Activated CD4-positive, alpha-beta T cell treated with anti-CD3 and anti-CD28 coated beads, Interleukin-2, amount 10 ng/mL, durations not matched to agents 7 days and 5 days (primary cell): ENCODE data around the gene ZHX3. TPM values are rescaled to one million over a fixed set of nuclear protein-coding genes. Genes with fewer than 3 reads are reported as not detected.
A peak's percentile ranks its signal among the peaks of the same experiment; 100 is the strongest.

Experiments used
- CTCF ChIA-PET: fragments of 350-600 bp; sonication (Branson Sonifier 250); formaldehyde crosslinking; loops from one replicate; lab custom pipeline; 2021; ENCODE audit warnings: antibody characterized with exemption; lab: Charles Lee
- POLR2A ChIA-PET: fragments of 350-600 bp; sonication (Branson Sonifier 250); formaldehyde crosslinking; loops from one replicate; lab custom pipeline; 2021; ENCODE audit warnings: antibody characterized with exemption; lab: Charles Lee
- DNase-seq: peaks from one replicate; pipeline ENCODE4 v3.0.0-alpha.2; 2020
- H3K27ac Mint-ChIP-seq: one replicate; pipeline ENCODE4 v1.8.0; 2021; ENCODE audit warnings: mild to moderate bottlenecking, moderate library complexity, mixed read lengths
- H3K27me3 Mint-ChIP-seq: one replicate; pipeline ENCODE4 v1.8.0; 2021; ENCODE audit warnings: mixed read lengths
- H3K36me3 Mint-ChIP-seq: one replicate; pipeline ENCODE4 v1.8.0; 2021; ENCODE audit warnings: low read depth, mixed read lengths
- H3K4me1 Mint-ChIP-seq: one replicate; pipeline ENCODE4 v1.8.0; 2021; ENCODE audit warnings: mixed read lengths
- H3K4me3 Mint-ChIP-seq: one replicate; pipeline ENCODE4 v1.8.0; 2021; ENCODE audit warnings: mild to moderate bottlenecking, moderate library complexity, mixed read lengths
- H3K9me3 Mint-ChIP-seq: one replicate; pipeline ENCODE4 v1.8.0; 2021; ENCODE audit warnings: mixed read lengths
- total RNA-seq, 2 experiments: library from RNA; stranded (reverse); gene quantifications; one replicate each; pipeline ENCODE4 v1.2.3, GENCODE V29; 2021

The ZHX3 gene
- total RNA-seq, 2 experiments from 2014 or later: 8.6 to 10.2 TPM

GRCh38 chr20:41348430-41349172 lies 31.1 kb upstream of the ZHX3 start:
- CTCF ChIA-PET: no interaction called here
- Mint-ChIP-seq H3K9me3 (no peaks in the 10 kb centered on the region), H3K27ac (no peak overlapping the region), H3K27me3 (no peaks in the 10 kb centered on the region), H3K4me1 (peaks cover 1% of the 10 kb centered on the region), H3K4me3 (no peak overlapping the region), H3K36me3 (no peaks in the 10 kb centered on the region)
- POLR2A ChIA-PET: no interaction called here
- no peak for DNase-seq

GRCh38 chr20:41347523-41348429 lies 30.2 kb upstream of the ZHX3 start:
- Mint-ChIP-seq H3K4me3 (no peak overlapping the region), H3K27me3 (no peaks in the 10 kb centered on the region), H3K9me3 (no peaks in the 10 kb centered on the region), H3K4me1 (peaks cover 1% of the 10 kb centered on the region), H3K27ac (peak overlapping the region; percentile 46), H3K36me3 (no peaks in the 10 kb centered on the region)
- ChIA-PET CTCF (interaction anchor here (1.1 kb wide), 1 partner anchor 73 kb away, joined by 4 read pairs; no protein-coding TSS in a partner anchor), POLR2A (no interaction called here)
- DNase-seq: no peak

DNA sequence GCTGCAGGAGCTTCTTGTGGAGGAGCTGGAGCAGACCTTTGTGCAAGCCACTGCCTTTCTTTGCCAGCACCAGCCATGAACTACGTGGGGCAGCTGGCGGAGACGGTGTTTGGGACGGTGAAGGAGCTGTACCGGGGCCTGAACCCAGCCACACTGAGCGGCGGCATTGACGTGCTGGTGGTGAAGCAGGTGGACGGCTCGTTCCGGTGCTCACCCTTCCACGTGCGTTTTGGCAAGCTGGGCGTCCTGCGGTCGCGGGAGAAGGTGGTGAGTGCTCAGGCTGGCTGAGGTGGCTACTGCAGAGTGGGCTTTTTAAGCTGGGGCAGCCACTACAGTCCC lies 28.2 kb upstream of the ZHX3 start:
- no peak overlapping the region for H3K4me3 Mint-ChIP-seq
- no peaks in the 10 kb centered on the region for H3K27me3 Mint-ChIP-seq
- peaks cover 5% of the 10 kb centered on the region for H3K4me1 Mint-ChIP-seq
- POLR2A ChIA-PET: no interaction called here
- no peaks in the 10 kb centered on the region for H3K9me3 Mint-ChIP-seq
- no peak overlapping the region for H3K27ac Mint-ChIP-seq
- CTCF ChIA-PET: no interaction called here
- no peaks in the 10 kb centered on the region for H3K36me3 Mint-ChIP-seq
- no peak for DNase-seq

DNA sequence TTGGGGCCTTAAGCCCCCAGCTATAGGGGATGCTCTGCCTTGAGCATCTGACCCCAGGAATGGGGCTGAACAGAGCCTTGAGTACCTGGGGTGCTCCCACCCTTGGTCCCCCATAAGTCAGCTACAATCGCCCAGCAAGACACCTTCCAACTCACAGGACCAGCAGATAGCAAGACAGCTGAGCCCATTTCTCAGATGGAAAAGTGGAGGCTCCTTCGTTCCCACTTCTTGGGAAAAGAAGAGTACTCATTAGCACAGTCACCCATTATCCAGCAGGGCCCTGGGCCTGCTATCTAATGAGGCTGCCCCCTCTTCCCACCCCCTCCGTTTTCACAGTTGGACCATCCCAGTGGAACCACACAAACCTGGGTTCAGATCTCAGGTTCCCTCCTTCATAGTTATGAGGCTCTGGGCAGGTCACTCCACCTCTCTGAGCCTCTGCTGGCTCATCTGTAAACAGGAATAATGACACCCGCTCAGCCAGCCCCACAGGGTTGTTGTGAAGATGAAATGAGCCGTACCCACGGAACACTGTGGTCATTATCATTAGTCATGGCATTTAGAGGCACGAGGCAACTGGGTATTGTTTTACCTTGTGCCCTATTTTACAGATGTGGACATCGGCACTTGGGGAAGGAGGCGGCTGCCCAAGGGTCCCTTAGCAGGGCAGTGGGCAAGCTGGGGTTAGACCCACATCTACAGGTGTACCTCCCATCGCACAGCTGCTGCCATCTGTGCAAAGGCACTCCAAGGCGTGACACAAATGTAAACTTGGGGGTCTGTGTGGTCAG lies 27.6 kb upstream of the ZHX3 start:
- CTCF ChIA-PET: no interaction called here
- H3K9me3 Mint-ChIP-seq: no peaks in the 10 kb centered on the region

DNA sequence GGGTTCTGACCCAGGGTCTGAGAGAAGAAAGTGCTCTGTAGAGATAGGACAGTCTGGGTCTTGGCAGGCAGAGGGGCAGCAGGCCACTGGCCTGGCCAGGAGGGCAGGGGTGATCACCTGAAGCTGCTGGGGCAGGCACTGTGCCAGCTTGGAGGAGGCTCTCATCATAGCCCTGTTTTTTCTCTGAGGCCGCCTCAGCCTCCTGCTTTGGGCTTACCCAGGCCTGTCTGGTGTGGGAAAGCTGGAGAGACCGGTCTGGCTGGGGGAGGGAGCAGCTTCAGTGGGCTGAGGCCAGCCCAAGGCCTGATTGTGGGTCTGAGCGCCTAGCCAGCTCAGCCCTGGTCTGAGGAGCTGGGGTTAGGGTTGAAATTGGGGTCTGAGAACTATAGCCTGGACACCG lies 26.9 kb upstream of the ZHX3 start:
- Mint-ChIP-seq H3K27me3 (peaks cover 3% of the 10 kb centered on the region), H3K9me3 (no peaks in the 10 kb centered on the region), H3K36me3 (no peaks in the 10 kb centered on the region), H3K4me1 (peaks cover 17% of the 10 kb centered on the region), H3K4me3 (no peak overlapping the region), H3K27ac (no peak overlapping the region)
- DNase-seq: no peak
- ChIA-PET POLR2A (no interaction called here), CTCF (interaction anchor here (0.6 kb wide), 1 partner anchor 13 kb away, joined by 3 read pairs; no protein-coding TSS in a partner anchor)

More for the DNA sequence above, 27.6 kb upstream of the ZHX3 start:
- H3K27me3 Mint-ChIP-seq: no peaks in the 10 kb centered on the region
- POLR2A ChIA-PET: no interaction called here
- H3K36me3 Mint-ChIP-seq: no peaks in the 10 kb centered on the region
- peaks cover 11% of the 10 kb centered on the region for H3K4me1 Mint-ChIP-seq
- H3K4me3 Mint-ChIP-seq: no peak overlapping the region
- no peak overlapping the region for H3K27ac Mint-ChIP-seq
- no peak for DNase-seq

DNA sequence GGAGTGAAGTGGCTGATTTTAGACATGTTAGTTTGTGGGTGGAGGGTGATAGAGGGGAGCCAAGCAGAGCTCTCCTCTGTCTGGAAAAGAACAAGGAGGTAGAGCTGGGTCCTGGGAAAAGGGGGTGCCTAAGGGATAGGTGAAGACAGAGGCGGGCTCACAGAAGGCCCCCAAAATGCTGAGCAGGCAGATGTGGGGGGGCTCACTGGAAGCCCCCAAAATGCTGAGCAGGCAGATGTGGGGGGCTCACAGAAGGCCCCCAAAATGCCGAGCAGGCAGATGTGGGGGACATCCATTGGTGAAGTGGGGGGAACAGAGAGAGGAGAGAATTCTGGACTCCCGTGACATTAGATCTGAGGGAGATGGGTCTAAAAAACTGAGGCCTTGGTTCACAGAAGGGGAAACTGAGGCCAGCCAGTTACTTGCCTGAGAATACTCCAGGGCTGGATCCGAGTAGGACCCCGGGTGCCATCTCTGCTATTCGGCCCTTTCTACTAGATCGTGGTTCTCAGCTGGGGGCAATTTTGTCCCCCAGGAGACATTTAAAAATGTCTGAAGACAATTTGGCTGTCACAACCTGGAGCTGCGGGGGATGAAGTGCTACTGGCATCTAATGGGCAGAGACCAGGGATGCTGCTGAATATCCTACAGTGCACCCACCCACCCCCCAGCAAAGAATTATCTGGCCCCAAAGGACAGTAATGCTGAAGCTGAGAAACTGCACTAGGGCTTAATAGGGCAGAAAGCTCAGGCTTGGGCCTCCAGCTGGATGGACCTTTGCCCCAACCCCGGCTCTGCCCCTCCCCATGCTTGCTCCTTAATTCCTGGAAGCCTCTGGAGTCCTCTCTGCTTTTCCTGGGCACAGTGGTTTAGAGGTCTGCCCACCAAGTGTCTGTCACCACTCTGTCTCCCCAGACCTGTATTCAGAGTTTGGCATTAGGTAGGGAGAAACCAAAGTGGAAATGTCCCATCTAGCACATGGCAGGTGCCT lies 25.2 kb upstream of the ZHX3 start:
- CTCF ChIA-PET: interaction anchor here (0.6 to 4.0 kb wide), 3 partner anchors 152 to 208 kb away, joined by 3 to 24 read pairs (median 3); no protein-coding TSS in a partner anchor
- H3K4me1 Mint-ChIP-seq: peaks cover 18% of the 10 kb centered on the region
- DNase-seq: no peak
- POLR2A ChIA-PET: no interaction called here
- H3K36me3 Mint-ChIP-seq: no peaks in the 10 kb centered on the region
- H3K27ac Mint-ChIP-seq: no peak overlapping the region
- H3K27me3 Mint-ChIP-seq: peaks cover 9% of the 10 kb centered on the region
- H3K4me3 Mint-ChIP-seq: no peak overlapping the region
- H3K9me3 Mint-ChIP-seq: no peaks in the 10 kb centered on the region

DNA sequence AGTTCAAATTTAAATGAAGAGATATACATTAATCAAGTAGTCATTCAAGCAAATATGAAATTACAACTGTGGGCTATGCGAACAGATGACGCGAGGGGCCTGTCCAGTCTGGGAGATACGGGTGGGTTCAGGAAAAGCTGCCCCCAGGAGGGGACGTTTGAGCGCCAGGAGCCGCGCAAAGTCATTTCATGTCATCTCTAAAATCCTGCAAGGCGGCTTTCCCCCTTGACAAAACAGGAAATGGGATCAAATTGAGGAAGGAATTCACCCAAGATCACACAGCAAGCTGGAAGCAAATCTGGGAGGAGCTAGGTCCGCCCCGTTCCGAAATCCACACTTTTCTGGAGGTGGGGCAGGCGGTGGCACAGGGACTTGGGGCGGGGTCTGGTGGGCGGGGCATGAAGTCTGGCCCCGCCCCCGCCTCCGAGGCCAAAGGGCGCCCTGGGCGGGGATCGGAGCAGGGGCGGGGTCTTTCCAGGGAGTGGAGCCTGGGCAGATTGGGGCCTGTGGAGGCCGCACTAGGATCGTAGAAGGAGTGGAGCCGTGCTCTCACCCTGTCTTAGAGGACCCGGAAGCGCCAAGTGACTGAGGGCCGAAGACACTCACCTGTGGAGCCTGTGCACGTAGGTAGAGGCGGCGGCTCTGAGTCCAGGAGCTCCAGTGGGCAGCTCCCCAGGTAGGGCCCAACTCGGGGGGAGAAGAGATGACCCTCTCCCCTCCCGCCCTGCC lies 23.0 kb upstream of the ZHX3 start, which contains the start of gene LPIN3:
Gene LPIN3, plus strand, starts transcription at position 495 of the 729 bp plus-strand sequence. CDS start 4,983 bp downstream, outside the sequence.
- H3K9me3 Mint-ChIP-seq: no peaks in the 10 kb centered on the region
- H3K27ac Mint-ChIP-seq: peak within 1 kb of the TSS; percentile 69
- peak; percentile 70 for DNase-seq
- peaks cover 18% of the 10 kb centered on the region for H3K4me1 Mint-ChIP-seq
- ChIA-PET POLR2A (no interaction called here), CTCF (interaction anchor here (0.7 to 4.0 kb wide), 7 partner anchors 9 to 373 kb away, joined by 3 to 24 read pairs (median 3); no protein-coding TSS in a partner anchor)
- H3K36me3 Mint-ChIP-seq: no peaks in the 10 kb centered on the region
- peak within 1 kb of the TSS; percentile 74 for H3K4me3 Mint-ChIP-seq
- H3K27me3 Mint-ChIP-seq: peaks cover 9% of the 10 kb centered on the region

GRCh38 chr20:41339957-41340326 lies 22.4 kb upstream of the ZHX3 start:
- no peaks in the 10 kb centered on the region for H3K9me3 Mint-ChIP-seq
- DNase-seq: peak; percentile 84
- H3K4me1 Mint-ChIP-seq: peaks cover 18% of the 10 kb centered on the region
- peaks cover 9% of the 10 kb centered on the region for H3K27me3 Mint-ChIP-seq
- ChIA-PET POLR2A (interaction anchor here (0.6 kb wide), 1 partner anchor 151 kb away, joined by 3 read pairs; no protein-coding TSS in a partner anchor), CTCF (interaction anchor here (0.6 to 4.0 kb wide), 11 partner anchors 9 to 373 kb away, joined by 3 to 24 read pairs (median 4); no protein-coding TSS in a partner anchor)
- H3K4me3 Mint-ChIP-seq: peak overlapping the region; percentile 74
- H3K36me3 Mint-ChIP-seq: no peaks in the 10 kb centered on the region
- peak overlapping the region; percentile 69 for H3K27ac Mint-ChIP-seq

DNA sequence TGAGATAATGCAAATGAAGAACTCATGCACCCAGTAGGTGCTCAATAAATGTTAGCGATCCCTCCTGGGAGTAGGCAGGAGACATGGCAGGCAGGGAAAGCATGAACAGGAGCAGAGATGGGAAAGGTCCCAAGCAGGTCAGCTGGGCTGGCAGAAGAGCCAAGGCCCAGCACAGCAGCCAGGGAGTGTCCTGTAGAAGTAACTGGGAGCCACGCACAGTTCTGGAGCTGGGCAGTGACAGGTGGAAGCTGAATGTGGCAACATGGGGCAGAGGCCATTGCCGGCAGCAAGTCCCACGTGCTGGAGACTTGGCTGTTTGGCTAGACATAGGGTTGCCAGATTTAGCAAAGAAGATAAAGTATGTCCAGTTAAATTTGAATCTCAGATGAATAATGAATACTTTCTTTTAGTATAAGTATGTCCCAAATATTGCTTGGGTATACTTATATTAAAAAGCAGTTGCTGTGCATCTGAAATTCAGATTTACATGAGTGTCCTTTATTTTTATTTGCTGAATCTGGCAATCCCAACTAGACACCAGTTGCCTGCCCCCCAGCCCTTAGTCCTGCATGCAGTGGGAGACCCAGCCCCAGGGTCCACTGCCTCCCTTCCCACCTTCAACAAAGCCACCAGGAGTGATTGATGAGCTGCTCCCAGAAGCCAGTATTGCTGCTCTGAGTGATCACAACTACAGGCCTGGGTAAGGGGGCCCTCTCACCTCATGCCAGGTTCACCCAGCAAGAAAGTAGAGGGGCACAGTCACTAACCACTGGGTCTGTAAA lies 19.4 kb upstream of the ZHX3 start:
- Mint-ChIP-seq H3K27me3 (peaks cover 12% of the 10 kb centered on the region), H3K36me3 (no peaks in the 10 kb centered on the region), H3K27ac (no peak overlapping the region), H3K4me1 (peaks cover 13% of the 10 kb centered on the region), H3K4me3 (no peak overlapping the region), H3K9me3 (no peaks in the 10 kb centered on the region)
- DNase-seq: no peak
- POLR2A ChIA-PET: no interaction called here
- CTCF ChIA-PET: no interaction called here

GRCh38 chr20:41335591-41335990 lies 18.1 kb upstream of the ZHX3 start:
- no peak for DNase-seq
- Mint-ChIP-seq H3K4me3 (no peak overlapping the region), H3K4me1 (peaks cover 12% of the 10 kb centered on the region), H3K27me3 (peaks cover 12% of the 10 kb centered on the region), H3K36me3 (no peaks in the 10 kb centered on the region), H3K9me3 (no peaks in the 10 kb centered on the region), H3K27ac (no peak overlapping the region)
- POLR2A ChIA-PET: no interaction called here
- CTCF ChIA-PET: no interaction called here
